ENCODE measurements around the gene NTN4.
"Not testable (repeated sequence)": the region's sequence is repeated elsewhere in the genome, so short reads cannot be mapped to it uniquely, and the experiment has no call there.

The NTN4 gene

DNA sequence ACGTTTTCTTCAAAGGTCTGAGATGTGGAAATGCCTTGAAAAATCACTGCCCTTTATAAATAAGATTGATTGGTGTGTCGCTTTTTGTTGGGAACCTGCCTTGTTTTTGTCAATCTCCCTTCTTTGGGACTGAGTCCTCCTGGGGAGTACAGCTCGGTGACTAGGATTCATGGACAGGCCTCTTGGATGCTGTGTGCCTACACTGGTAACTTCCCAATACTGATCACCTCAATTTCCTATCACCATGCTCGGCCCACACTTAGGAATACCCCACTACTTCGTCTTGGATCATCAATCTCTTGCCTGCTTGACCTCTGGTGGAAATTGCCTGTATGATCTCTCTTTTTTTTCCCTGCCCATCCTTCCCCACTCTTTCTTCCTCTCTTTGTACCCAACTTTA lies 34.2 kb downstream of the NTN4 start:
- H3K36me3 ChIP-seq: no peaks in the 10 kb centered on the region
- no peak for TF ChIP-seq CTCF (IDR thresholded peaks at IDR 0.05)
- no peaks in the 10 kb centered on the region for H3K9me3 ChIP-seq
- no peak overlapping the region for H3K4me3 ChIP-seq (ENCODE audit: low read depth in 1 of 2, low read length in 1 of 2)
- H3K27me3 ChIP-seq: peaks cover under 1% of the 10 kb centered on the region
- no peaks in the 10 kb centered on the region for H3K4me1 ChIP-seq (ENCODE audit: control insufficient read depth in 1 of 2, insufficient read depth in 1 of 2, low read depth in 1 of 2, low read length in 1 of 2)
- no peak overlapping the region for H3K27ac ChIP-seq

GRCh38 chr12:95755261-95755865 lies 35.2 kb downstream of the NTN4 start:
- Histone ChIP-seq H3K4me3 (ENCODE audit: low read depth in 1 of 2, low read length in 1 of 2) (no peak overlapping the region), H3K9me3 (no peaks in the 10 kb centered on the region), H3K4me1 (ENCODE audit: control insufficient read depth in 1 of 2, insufficient read depth in 1 of 2, low read depth in 1 of 2, low read length in 1 of 2) (no peaks in the 10 kb centered on the region), H3K27ac (no peak overlapping the region), H3K27me3 (no peaks in the 10 kb centered on the region), H3K36me3 (no peaks in the 10 kb centered on the region)
- TF ChIP-seq CTCF (IDR thresholded peaks at IDR 0.05): no peak

GRCh38 chr12:95746062-95746461 lies 44.5 kb downstream of the NTN4 start:
- not testable (repeated sequence) for H3K9me3 ChIP-seq; H3K27ac ChIP-seq; H3K4me1 ChIP-seq (ENCODE audit: control insufficient read depth in 1 of 2, insufficient read depth in 1 of 2, low read depth in 1 of 2, low read length in 1 of 2); H3K27me3 ChIP-seq; H3K36me3 ChIP-seq; H3K4me3 ChIP-seq (ENCODE audit: low read depth in 1 of 2, low read length in 1 of 2)

DNA sequence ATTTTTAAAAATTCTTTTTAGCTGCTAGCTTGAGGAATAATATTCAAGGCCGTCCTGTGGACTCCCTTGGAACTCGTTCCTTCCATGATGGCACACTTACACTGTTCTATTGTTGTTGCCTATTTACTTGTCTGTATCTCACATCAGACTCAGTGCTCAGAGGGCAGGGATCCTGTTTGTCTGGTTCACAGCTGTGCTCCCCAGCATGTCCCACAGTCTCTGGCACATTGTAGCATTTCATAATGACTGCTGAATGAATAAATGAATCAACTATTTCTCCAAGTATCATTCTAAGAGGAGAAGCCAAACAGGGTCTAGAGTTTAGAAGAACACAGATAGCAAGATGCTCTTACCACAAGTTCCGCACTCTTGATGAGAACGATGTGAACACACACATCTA lies 48.0 kb downstream of the NTN4 start:
- no peaks in the 10 kb centered on the region for H3K9me3 ChIP-seq
- H3K27me3 ChIP-seq: peaks cover 16% of the 10 kb centered on the region
- TF ChIP-seq CTCF (IDR thresholded peaks at IDR 0.05): no peak
- H3K36me3 ChIP-seq: no peaks in the 10 kb centered on the region
- H3K4me3 ChIP-seq (ENCODE audit: low read depth in 1 of 2, low read length in 1 of 2): no peak overlapping the region
- H3K27ac ChIP-seq: no peak overlapping the region
- no peaks in the 10 kb centered on the region for H3K4me1 ChIP-seq (ENCODE audit: control insufficient read depth in 1 of 2, insufficient read depth in 1 of 2, low read depth in 1 of 2, low read length in 1 of 2)

- Histone ChIP-seq H3K9me3 (no peaks in the 10 kb centered on the region), H3K4me1 (ENCODE audit: control insufficient read depth in 1 of 2, insufficient read depth in 1 of 2, low read depth in 1 of 2, low read length in 1 of 2) (no peaks in the 10 kb centered on the region), H3K36me3 (no peaks in the 10 kb centered on the region), H3K4me3 (ENCODE audit: low read depth in 1 of 2, low read length in 1 of 2) (no peak overlapping the region), H3K27me3 (peaks cover 16% of the 10 kb centered on the region), H3K27ac (no peak overlapping the region)
- no peak for TF ChIP-seq CTCF (IDR thresholded peaks at IDR 0.05)
These were observed 48.9 kb downstream of the NTN4 start for GRCh38 chr12:95741635-95742034.

DNA sequence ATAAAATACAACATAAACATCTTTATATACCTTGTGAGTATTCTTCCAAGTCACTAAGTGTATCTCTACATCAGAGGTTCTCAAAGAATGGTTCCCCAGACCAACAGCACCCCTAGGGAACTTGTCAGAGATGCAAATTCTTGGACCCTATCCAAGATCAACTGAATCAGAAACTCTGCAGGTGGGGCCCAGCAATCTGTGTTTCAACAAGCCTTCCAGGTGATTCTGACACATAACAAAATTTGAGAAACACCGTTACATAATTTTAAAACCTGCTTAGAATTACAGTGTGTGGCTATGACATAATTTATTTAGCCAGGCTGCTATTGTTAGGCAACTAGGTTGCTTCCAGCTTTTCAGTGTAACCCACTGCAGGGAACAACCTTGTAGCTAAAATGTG lies 49.8 kb downstream of the NTN4 start:
- H3K4me1 ChIP-seq (ENCODE audit: control insufficient read depth in 1 of 2, insufficient read depth in 1 of 2, low read depth in 1 of 2, low read length in 1 of 2): no peaks in the 10 kb centered on the region
- no peaks in the 10 kb centered on the region for H3K9me3 ChIP-seq
- H3K27me3 ChIP-seq: peaks cover 16% of the 10 kb centered on the region
- no peaks in the 10 kb centered on the region for H3K36me3 ChIP-seq
- H3K4me3 ChIP-seq (ENCODE audit: low read depth in 1 of 2, low read length in 1 of 2): no peak overlapping the region
- H3K27ac ChIP-seq: no peak overlapping the region
- no peak for TF ChIP-seq CTCF (IDR thresholded peaks at IDR 0.05)

All from neutrophil (primary cell).